WERI-Rb-1 (cell line): Measurements from ENCODE around the gene PHF21A.
"Not testable (repeated sequence)": the region's sequence is repeated elsewhere in the genome, so short reads cannot be mapped to it uniquely, and the experiment has no call there.

ENCODE experiments used
- DNase-seq: peaks from one replicate; pipeline ENCODE4 v3.0.0-alpha.2; 2020
- H3K27ac ChIP-seq: fragments of 250-450 bp; sonication (Bioruptor Pico); 2 replicates; pipeline ENCODE4 v1.5.1; 2020; ENCODE audit warnings: mild to moderate bottlenecking, moderate library complexity
- H3K27me3 ChIP-seq: fragments of 250-450 bp; sonication (Bioruptor Pico); 2 replicates; pipeline ENCODE4 v1.5.1; 2021; ENCODE audit warnings: mild to moderate bottlenecking, low read depth, moderate library complexity; ENCODE audit not compliant: insufficient read depth, severe bottlenecking
- H3K36me3 ChIP-seq: fragments of 250-450 bp; sonication (Bioruptor Pico); 2 replicates; pipeline ENCODE4 v1.5.1; 2020; ENCODE audit warnings: mild to moderate bottlenecking, moderate library complexity
- H3K4me3 ChIP-seq: 2 replicates; pipeline ENCODE4 v1.5.1; 2011; ENCODE audit warnings: low read depth, mild to moderate bottlenecking, control low read depth, low read length
- H3K9me3 ChIP-seq: fragments of 250-450 bp; sonication (Bioruptor Pico); 2 replicates; pipeline ENCODE4 v1.5.1; 2021; ENCODE audit warnings: mild to moderate bottlenecking, moderate library complexity; ENCODE audit not compliant: severe bottlenecking
- CTCF ChIP-seq: IDR thresholded peaks from 2 replicates; pipeline ENCODE4 v1.5.1; 2011; ENCODE audit warnings: low read depth, mild to moderate bottlenecking, control low read depth, inconsistent platforms, low read length

PHF21A gene

GRCh38 chr11:45902452-45903380, 218.5 kb downstream of the PHF21A start:
- no peak for TF ChIP-seq CTCF
- Histone ChIP-seq H3K9me3 (no peaks in the 10 kb centered on the region), H3K4me3 (no peak overlapping the region), H3K27me3 (no peaks in the 10 kb centered on the region), H3K36me3 (peaks cover 57% of the 10 kb centered on the region), H3K27ac (no peak overlapping the region)
- DNase-seq, result no peak

- DNase-seq, result no peak
- no peak for TF ChIP-seq CTCF
These were observed 219.6 kb downstream of the PHF21A start for GRCh38 chr11:45901626-45902025.

GRCh38 chr11:45900916-45901617, 220.2 kb downstream of the PHF21A start:
- no peak for TF ChIP-seq CTCF
- Histone ChIP-seq H3K27me3 (no peaks in the 10 kb centered on the region), H3K4me3 (peak overlapping the region; percentile 55), H3K9me3 (no peaks in the 10 kb centered on the region), H3K36me3 (peaks cover 48% of the 10 kb centered on the region), H3K27ac (no peak overlapping the region)
- no peak for DNase-seq

More at GRCh38 chr11:45901626-45902025, 219.6 kb downstream of the PHF21A start:
- no peak overlapping the region for H3K27ac ChIP-seq
- H3K27me3 ChIP-seq, result no peaks in the 10 kb centered on the region
- H3K4me3 ChIP-seq, result no peak overlapping the region
- peaks cover 52% of the 10 kb centered on the region for H3K36me3 ChIP-seq
- H3K9me3 ChIP-seq, result no peaks in the 10 kb centered on the region

- Histone ChIP-seq H3K27ac (peak overlapping the region; percentile 98), H3K36me3 (peaks cover 45% of the 10 kb centered on the region), H3K4me3 (peak overlapping the region; percentile 55)
- DNase-seq, H3K9me3 ChIP-seq, H3K27me3 ChIP-seq: not testable (repeated sequence)
These were observed 221.0 kb downstream of the PHF21A start for GRCh38 chr11:45900175-45900800.

- no peaks in the 10 kb centered on the region for H3K9me3 ChIP-seq
- H3K4me3 ChIP-seq, result peak overlapping the region; percentile 55
- DNase-seq, result peak; percentile 93
- H3K27me3 ChIP-seq, result no peaks in the 10 kb centered on the region
- peaks cover 38% of the 10 kb centered on the region for H3K36me3 ChIP-seq
- TF ChIP-seq CTCF, result no peak
- peak overlapping the region; percentile 98 for H3K27ac ChIP-seq
These were observed 221.6 kb downstream of the PHF21A start for GRCh38 chr11:45899448-45900174.
